GM23338 (cell line): ENCODE data around the gene SIRT6. TPM values are rescaled to one million over a fixed set of nuclear protein-coding genes. Genes with fewer than 3 reads are reported as not detected.

Experiments
- ATAC-seq: fragments of 200-7000 bp; cut with Tn5 transposase; 3 replicates; pipeline ENCODE4 v1.9.1; 2020
- DNase-seq: peaks from one replicate; pipeline ENCODE4 v3.0.0-alpha.2; 2015; ENCODE audit warnings: low spot score
- H2AFZ ChIP-seq: fragments of 200-600 bp; sonication (generic); 2 replicates; pipeline ENCODE4 v1.8.0; 2016; ENCODE audit warnings: antibody characterized with exemption, mild to moderate bottlenecking, moderate library complexity
- H3F3A ChIP-seq: fragments of 200-600 bp; sonication (generic); replicated peaks from 2 replicates; pipeline ENCODE4 v1.8.0; 2017; ENCODE audit warnings: antibody characterized with exemption, mixed run types, low read depth
- H3K27ac ChIP-seq: fragments of 200-600 bp; sonication (generic); 2 replicates; pipeline ENCODE4 v1.6.1; 2016; ENCODE audit warnings: low read depth
- H3K27me3 ChIP-seq: fragments of 200-600 bp; sonication (generic); 2 replicates; pipeline ENCODE4 v1.8.0; 2016; ENCODE audit warnings: mild to moderate bottlenecking, mixed run types, moderate library complexity; ENCODE audit not compliant: insufficient read depth
- H3K36me3 ChIP-seq: fragments of 200-600 bp; sonication (generic); 2 replicates; pipeline ENCODE4 v1.8.0; 2016; ENCODE audit warnings: mild to moderate bottlenecking; ENCODE audit not compliant: insufficient read depth
- H3K4me1 ChIP-seq: fragments of 200-600 bp; sonication (generic); 2 replicates; pipeline ENCODE4 v1.8.0; 2016; ENCODE audit warnings: mild to moderate bottlenecking, moderate library complexity; ENCODE audit not compliant: insufficient read depth
- H3K4me2 ChIP-seq: fragments of 200-600 bp; sonication (generic); 2 replicates; pipeline ENCODE4 v1.7.1; 2017; ENCODE audit warnings: mixed run types
- H3K4me3 ChIP-seq: fragments of 200-600 bp; sonication (generic); 2 replicates; pipeline ENCODE4 v1.6.1; 2016; ENCODE audit warnings: mixed run types
- H3K79me2 ChIP-seq: fragments of 200-600 bp; sonication (generic); replicated peaks from 2 replicates; pipeline ENCODE4 v1.8.0; 2017; ENCODE audit warnings: mild to moderate bottlenecking; ENCODE audit not compliant: insufficient read depth
- H3K9me2 ChIP-seq: fragments of 200-600 bp; sonication (generic); 2 replicates; pipeline ENCODE4 v1.8.0; 2017; ENCODE audit not compliant: insufficient read depth
- H4K20me1 ChIP-seq: fragments of 200-600 bp; sonication (generic); replicated peaks from 2 replicates; pipeline ENCODE4 v1.8.0; 2017; ENCODE audit warnings: mild to moderate bottlenecking; ENCODE audit not compliant: insufficient read depth
- H3K27ac Mint-ChIP-seq: 2 replicates; pipeline ENCODE4 v1.8.0; 2020; ENCODE audit warnings: inconsistent platforms, mild to moderate bottlenecking, moderate library complexity, mixed read lengths
- H3K27me3 Mint-ChIP-seq: 3 replicates; pipeline ENCODE4 v1.8.0; 2022; ENCODE audit warnings: low read depth, mild to moderate bottlenecking, moderate library complexity, mixed read lengths, inconsistent platforms; ENCODE audit not compliant: insufficient read depth, poor library complexity
- H3K36me3 Mint-ChIP-seq: 3 replicates; pipeline ENCODE4 v1.8.0; 2021; ENCODE audit warnings: low read depth, mild to moderate bottlenecking, inconsistent platforms, moderate library complexity, mixed read lengths
- H3K4me1 Mint-ChIP-seq: 3 replicates; pipeline ENCODE4 v1.8.0; 2020; ENCODE audit warnings: mild to moderate bottlenecking, inconsistent platforms, mixed read lengths
- H3K4me3 Mint-ChIP-seq: 3 replicates; pipeline ENCODE4 v1.8.0; 2021; ENCODE audit warnings: moderate library complexity, mild to moderate bottlenecking, inconsistent platforms, mixed read lengths
- H3K9me3 Mint-ChIP-seq: 3 replicates; pipeline ENCODE4 v1.8.0; 2020; ENCODE audit warnings: moderate library complexity, mild to moderate bottlenecking, inconsistent platforms, mixed read lengths
- CREB1 ChIP-seq: fragments of 250-450 bp; sonication (Bioruptor Pico); IDR thresholded peaks from 2 replicates; pipeline ENCODE4 v1.5.0; 2020; ENCODE audit warnings: low read depth, mild to moderate bottlenecking, moderate library complexity
- EZH2 ChIP-seq: fragments of 200-600 bp; sonication (generic); IDR thresholded peaks from one replicate; pipeline ENCODE4 v1.8.0; 2017; ENCODE audit warnings: antibody characterized with exemption, mild to moderate bottlenecking, low read depth; ENCODE audit not compliant: unreplicated experiment
- EZH2phosphoT487 ChIP-seq: fragments of 200-600 bp; sonication (generic); IDR thresholded peaks from one replicate; pipeline ENCODE4 v1.8.1; 2018; ENCODE audit warnings: antibody characterized with exemption; ENCODE audit not compliant: unreplicated experiment
- JUNB ChIP-seq: IDR thresholded peaks from one replicate; pipeline ENCODE4 v1.6.1; 2016; ENCODE audit warnings: antibody characterized with exemption; ENCODE audit not compliant: unreplicated experiment
- NANOG ChIP-seq: IDR thresholded peaks from 2 replicates; pipeline ENCODE4 v1.6.1; 2016; ENCODE audit warnings: antibody characterized with exemption, borderline replicate concordance
- POLR2AphosphoS5 ChIP-seq: IDR thresholded peaks from 2 replicates; pipeline ENCODE4 v1.6.1; 2016; ENCODE audit warnings: antibody characterized with exemption, low read depth
- STAT1 ChIP-seq: IDR thresholded peaks from one replicate; pipeline ENCODE4 v1.6.1; 2016; ENCODE audit warnings: antibody characterized with exemption; ENCODE audit not compliant: unreplicated experiment
- ZNF114 ChIP-seq: fragments of 250-450 bp; sonication (Bioruptor Pico); IDR thresholded peaks from 2 replicates; pipeline ENCODE4 v1.5.0; 2020; ENCODE audit warnings: mild to moderate bottlenecking, moderate library complexity
- ZNF331 ChIP-seq: fragments of 250-450 bp; sonication (Bioruptor Pico); IDR thresholded peaks from 2 replicates; pipeline ENCODE4 v1.5.0; 2020; ENCODE audit warnings: low read depth, mild to moderate bottlenecking, moderate library complexity
- polyA plus RNA-seq: library from polyadenylated mRNA; unstranded; fragments of >200 nt; fragmentation: Nextera tagmentation; extraction: Ambion mirVana; gene quantifications from 2 replicates; pipeline ENCODE4 v1.2.1, GENCODE V29; 2016
- total RNA-seq: library from RNA; depleted of rRNA; stranded (reverse); fragments of >200 nt; shearing (Covaris generic); gene quantifications from 2 replicates; pipeline ENCODE4 v1.2.3, GENCODE V29; 2014
- TF ChIP-seq, protein P1 (sequence below), 2 experiments: fragments of 200-600 bp in 1 of 2; sonication (generic) in 1 of 2; conservative IDR thresholded peaks; 2 replicates each; pipeline versions ENCODE4 v1.5.1 to v1.6.1; 2016 to 2017; ENCODE audit warnings: antibody characterized with exemption in 2 of 2, low read depth in 2 of 2, mild to moderate bottlenecking in 2 of 2, moderate library complexity in 1 of 2
- TF ChIP-seq, protein P2 (sequence below): IDR thresholded peaks from one replicate; pipeline ENCODE4 v1.6.1; 2018; ENCODE audit warnings: antibody characterized with exemption; ENCODE audit not compliant: unreplicated experiment
- TF ChIP-seq, protein P3 (sequence below): fragments of 250-450 bp; sonication (Bioruptor Pico); IDR thresholded peaks from 2 replicates; pipeline ENCODE4 v1.5.0; 2020; ENCODE audit warnings: mild to moderate bottlenecking, moderate library complexity
- TF ChIP-seq, protein P4 (sequence below): IDR thresholded peaks from 2 replicates; pipeline ENCODE4 v1.6.1; 2016; ENCODE audit warnings: antibody characterized with exemption

The SIRT6 gene
- total and polyA plus RNA-seq, 2 experiments from 2014 or later = 18.9 to 26.7 TPM

DNA sequence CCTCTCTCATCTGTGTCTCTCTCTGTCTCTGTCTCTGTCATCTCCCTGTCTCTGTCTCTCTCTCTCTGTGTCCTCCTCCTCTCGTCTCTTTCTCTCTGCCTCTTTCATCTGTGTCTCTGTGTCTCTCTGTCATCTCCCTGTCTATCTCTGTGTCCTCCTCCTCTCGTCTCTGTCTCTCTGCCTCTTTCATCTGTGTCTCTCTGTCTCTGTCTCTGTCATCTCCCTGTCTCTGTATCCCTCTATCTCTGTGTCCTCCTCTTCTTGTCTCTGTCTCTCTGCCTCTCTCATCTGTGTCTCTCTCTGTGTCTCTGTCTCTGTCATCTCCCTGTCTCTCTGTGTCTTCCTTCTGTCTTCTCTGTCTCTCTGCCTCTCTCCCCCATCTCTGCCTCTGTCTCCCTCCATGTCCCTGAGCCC is 46.4 kb upstream of the SIRT6 start:
- Histone ChIP-seq H3K79me2 (no peaks in the 10 kb centered on the region), H3K4me3 (0 out of 2 replicates have a peak overlapping the region, but pooled peaks have one; percentile 26), H3F3A (no peaks in the 10 kb centered on the region), H4K20me1 (no peaks in the 10 kb centered on the region), H3K9me2 (no peaks in the 10 kb centered on the region), H2AFZ (peak overlapping the region; percentile 23; the same call in 1 of the 2 replicates), H3K4me2 (peak overlapping the region; percentile 66; the same call in 1 of the 2 replicates), H3K4me1 (no peaks in the 10 kb centered on the region; the same call in 1 of the 2 replicates), H3K36me3 (no peaks in the 10 kb centered on the region), H3K27me3 (no peaks in the 10 kb centered on the region), H3K27ac (no peak overlapping the region)
- ATAC-seq = no peak
- no peak overlapping the region for H3K4me3 Mint-ChIP-seq
- no peak for TF ChIP-seq EZH2phosphoT487
- no peak for TF ChIP-seq ZNF331 (CRISPR knock-in tag)
- no peak for TF ChIP-seq JUNB
- TF ChIP-seq EZH2 = no peak
- TF ChIP-seq, protein P1, sequence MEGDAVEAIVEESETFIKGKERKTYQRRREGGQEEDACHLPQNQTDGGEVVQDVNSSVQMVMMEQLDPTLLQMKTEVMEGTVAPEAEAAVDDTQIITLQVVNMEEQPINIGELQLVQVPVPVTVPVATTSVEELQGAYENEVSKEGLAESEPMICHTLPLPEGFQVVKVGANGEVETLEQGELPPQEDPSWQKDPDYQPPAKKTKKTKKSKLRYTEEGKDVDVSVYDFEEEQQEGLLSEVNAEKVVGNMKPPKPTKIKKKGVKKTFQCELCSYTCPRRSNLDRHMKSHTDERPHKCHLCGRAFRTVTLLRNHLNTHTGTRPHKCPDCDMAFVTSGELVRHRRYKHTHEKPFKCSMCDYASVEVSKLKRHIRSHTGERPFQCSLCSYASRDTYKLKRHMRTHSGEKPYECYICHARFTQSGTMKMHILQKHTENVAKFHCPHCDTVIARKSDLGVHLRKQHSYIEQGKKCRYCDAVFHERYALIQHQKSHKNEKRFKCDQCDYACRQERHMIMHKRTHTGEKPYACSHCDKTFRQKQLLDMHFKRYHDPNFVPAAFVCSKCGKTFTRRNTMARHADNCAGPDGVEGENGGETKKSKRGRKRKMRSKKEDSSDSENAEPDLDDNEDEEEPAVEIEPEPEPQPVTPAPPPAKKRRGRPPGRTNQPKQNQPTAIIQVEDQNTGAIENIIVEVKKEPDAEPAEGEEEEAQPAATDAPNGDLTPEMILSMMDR (conservative IDR thresholded peaks at IDR 0.05; ENCODE audit: low read depth in 2 of 2) = no peak
- TF ChIP-seq, protein P2, sequence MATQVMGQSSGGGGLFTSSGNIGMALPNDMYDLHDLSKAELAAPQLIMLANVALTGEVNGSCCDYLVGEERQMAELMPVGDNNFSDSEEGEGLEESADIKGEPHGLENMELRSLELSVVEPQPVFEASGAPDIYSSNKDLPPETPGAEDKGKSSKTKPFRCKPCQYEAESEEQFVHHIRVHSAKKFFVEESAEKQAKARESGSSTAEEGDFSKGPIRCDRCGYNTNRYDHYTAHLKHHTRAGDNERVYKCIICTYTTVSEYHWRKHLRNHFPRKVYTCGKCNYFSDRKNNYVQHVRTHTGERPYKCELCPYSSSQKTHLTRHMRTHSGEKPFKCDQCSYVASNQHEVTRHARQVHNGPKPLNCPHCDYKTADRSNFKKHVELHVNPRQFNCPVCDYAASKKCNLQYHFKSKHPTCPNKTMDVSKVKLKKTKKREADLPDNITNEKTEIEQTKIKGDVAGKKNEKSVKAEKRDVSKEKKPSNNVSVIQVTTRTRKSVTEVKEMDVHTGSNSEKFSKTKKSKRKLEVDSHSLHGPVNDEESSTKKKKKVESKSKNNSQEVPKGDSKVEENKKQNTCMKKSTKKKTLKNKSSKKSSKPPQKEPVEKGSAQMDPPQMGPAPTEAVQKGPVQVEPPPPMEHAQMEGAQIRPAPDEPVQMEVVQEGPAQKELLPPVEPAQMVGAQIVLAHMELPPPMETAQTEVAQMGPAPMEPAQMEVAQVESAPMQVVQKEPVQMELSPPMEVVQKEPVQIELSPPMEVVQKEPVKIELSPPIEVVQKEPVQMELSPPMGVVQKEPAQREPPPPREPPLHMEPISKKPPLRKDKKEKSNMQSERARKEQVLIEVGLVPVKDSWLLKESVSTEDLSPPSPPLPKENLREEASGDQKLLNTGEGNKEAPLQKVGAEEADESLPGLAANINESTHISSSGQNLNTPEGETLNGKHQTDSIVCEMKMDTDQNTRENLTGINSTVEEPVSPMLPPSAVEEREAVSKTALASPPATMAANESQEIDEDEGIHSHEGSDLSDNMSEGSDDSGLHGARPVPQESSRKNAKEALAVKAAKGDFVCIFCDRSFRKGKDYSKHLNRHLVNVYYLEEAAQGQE = no peak
- no peak for TF ChIP-seq CREB1 (CRISPR knock-in tag)
- TF ChIP-seq NANOG = no peak
- TF ChIP-seq POLR2AphosphoS5 = no peak
- TF ChIP-seq, protein P3, sequence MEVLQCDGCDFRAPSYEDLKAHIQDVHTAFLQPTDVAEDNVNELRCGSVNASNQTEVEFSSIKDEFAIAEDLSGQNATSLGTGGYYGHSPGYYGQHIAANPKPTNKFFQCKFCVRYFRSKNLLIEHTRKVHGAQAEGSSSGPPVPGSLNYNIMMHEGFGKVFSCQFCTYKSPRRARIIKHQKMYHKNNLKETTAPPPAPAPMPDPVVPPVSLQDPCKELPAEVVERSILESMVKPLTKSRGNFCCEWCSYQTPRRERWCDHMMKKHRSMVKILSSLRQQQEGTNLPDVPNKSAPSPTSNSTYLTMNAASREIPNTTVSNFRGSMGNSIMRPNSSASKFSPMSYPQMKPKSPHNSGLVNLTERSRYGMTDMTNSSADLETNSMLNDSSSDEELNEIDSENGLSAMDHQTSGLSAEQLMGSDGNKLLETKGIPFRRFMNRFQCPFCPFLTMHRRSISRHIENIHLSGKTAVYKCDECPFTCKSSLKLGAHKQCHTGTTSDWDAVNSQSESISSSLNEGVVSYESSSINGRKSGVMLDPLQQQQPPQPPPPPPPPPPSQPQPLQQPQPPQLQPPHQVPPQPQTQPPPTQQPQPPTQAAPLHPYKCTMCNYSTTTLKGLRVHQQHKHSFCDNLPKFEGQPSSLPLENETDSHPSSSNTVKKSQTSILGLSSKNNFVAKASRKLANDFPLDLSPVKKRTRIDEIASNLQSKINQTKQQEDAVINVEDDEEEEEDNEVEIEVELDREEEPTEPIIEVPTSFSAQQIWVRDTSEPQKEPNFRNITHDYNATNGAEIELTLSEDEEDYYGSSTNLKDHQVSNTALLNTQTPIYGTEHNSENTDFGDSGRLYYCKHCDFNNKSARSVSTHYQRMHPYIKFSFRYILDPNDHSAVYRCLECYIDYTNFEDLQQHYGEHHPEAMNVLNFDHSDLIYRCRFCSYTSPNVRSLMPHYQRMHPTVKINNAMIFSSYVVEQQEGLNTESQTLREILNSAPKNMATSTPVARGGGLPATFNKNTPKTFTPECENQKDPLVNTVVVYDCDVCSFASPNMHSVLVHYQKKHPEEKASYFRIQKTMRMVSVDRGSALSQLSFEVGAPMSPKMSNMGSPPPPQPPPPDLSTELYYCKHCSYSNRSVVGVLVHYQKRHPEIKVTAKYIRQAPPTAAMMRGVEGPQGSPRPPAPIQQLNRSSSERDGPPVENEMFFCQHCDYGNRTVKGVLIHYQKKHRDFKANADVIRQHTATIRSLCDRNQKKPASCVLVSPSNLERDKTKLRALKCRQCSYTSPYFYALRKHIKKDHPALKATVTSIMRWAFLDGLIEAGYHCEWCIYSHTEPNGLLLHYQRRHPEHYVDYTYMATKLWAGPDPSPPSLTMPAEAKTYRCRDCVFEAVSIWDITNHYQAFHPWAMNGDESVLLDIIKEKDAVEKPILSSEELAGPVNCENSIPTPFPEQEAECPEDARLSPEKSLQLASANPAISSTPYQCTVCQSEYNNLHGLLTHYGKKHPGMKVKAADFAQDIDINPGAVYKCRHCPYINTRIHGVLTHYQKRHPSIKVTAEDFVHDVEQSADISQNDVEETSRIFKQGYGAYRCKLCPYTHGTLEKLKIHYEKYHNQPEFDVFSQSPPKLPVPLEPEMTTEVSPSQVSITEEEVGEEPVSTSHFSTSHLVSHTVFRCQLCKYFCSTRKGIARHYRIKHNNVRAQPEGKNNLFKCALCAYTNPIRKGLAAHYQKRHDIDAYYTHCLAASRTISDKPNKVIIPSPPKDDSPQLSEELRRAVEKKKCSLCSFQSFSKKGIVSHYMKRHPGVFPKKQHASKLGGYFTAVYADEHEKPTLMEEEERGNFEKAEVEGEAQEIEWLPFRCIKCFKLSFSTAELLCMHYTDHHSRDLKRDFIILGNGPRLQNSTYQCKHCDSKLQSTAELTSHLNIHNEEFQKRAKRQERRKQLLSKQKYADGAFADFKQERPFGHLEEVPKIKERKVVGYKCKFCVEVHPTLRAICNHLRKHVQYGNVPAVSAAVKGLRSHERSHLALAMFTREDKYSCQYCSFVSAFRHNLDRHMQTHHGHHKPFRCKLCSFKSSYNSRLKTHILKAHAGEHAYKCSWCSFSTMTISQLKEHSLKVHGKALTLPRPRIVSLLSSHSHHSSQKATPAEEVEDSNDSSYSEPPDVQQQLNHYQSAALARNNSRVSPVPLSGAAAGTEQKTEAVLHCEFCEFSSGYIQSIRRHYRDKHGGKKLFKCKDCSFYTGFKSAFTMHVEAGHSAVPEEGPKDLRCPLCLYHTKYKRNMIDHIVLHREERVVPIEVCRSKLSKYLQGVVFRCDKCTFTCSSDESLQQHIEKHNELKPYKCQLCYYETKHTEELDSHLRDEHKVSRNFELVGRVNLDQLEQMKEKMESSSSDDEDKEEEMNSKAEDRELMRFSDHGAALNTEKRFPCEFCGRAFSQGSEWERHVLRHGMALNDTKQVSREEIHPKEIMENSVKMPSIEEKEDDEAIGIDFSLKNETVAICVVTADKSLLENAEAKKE (CRISPR knock-in tag) = no peak
- no peak for TF ChIP-seq STAT1
- no peak for TF ChIP-seq ZNF114 (CRISPR knock-in tag)
- TF ChIP-seq, protein P4, sequence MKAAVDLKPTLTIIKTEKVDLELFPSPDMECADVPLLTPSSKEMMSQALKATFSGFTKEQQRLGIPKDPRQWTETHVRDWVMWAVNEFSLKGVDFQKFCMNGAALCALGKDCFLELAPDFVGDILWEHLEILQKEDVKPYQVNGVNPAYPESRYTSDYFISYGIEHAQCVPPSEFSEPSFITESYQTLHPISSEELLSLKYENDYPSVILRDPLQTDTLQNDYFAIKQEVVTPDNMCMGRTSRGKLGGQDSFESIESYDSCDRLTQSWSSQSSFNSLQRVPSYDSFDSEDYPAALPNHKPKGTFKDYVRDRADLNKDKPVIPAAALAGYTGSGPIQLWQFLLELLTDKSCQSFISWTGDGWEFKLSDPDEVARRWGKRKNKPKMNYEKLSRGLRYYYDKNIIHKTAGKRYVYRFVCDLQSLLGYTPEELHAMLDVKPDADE = no peak
- H3K27me3 Mint-ChIP-seq = peaks cover 7% of the 10 kb centered on the region
- H3K27ac Mint-ChIP-seq = no peak overlapping the region
- H3K9me3 Mint-ChIP-seq = no peaks in the 10 kb centered on the region; the same call in 2 of the 3 replicates
- DNase-seq = no peak
- peaks cover 4% of the 10 kb centered on the region; the same call in 1 of the 3 replicates for H3K36me3 Mint-ChIP-seq
- no peaks in the 10 kb centered on the region for H3K4me1 Mint-ChIP-seq
